ENCODE data around the gene ABCD2. TPM values are rescaled to one million over a fixed set of nuclear protein-coding genes. Genes with fewer than 3 reads are reported as not detected.

ABCD2 gene
- total and polyA plus RNA-seq, 11 donors: 0.39 to 8.6 (median 6.5) TPM

DNA sequence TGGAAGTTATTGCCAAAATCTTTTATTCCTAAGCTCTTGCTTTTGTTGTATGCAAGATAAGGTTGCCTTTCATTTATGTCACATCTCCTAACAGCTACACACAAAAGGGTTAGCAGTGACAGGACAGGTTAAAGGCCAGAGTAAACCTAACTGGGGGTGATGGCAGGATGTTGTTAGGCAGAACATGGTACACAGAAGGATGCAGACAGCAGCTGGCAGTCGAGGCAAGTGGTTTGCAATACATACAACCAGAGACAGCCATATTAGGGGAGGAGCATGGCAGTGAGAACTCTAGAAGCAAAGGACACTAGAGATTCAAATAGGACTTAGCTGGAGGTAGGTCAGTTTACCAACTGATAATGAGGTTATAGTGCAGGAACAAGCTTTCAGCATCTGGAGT, 2.7 kb upstream of the ABCD2 start:
- Histone ChIP-seq H3K4me1 (peaks cover 0 to 16% (median 0%) of the 10 kb centered on the region in 12 donors), H3K9me3 (no peaks in the 10 kb centered on the region), H3K27ac (peak overlapping the region in 1 of 12 donors; percentile 77), H3K27me3 (no peaks in the 10 kb centered on the region), H3K36me3 (no peaks in the 10 kb centered on the region), H3K4me3 (no peak overlapping the region)
- 50 to 76% (median 60%) methylated on average over 1 of the region's 1 CpG for WGBS, 4 donors
- ATAC-seq: no peak
- DNase-seq: no peak
- intact Hi-C loops (cut with DNase I): loop anchor here in 1 of 10 donors (10.0 kb wide), 1 partner anchor 602 kb away; the partner anchor contains the start of gene LRRK2
- TF ChIP-seq POLR2A (IDR thresholded peaks at IDR 0.05): no peak
- TF ChIP-seq, protein P1, sequence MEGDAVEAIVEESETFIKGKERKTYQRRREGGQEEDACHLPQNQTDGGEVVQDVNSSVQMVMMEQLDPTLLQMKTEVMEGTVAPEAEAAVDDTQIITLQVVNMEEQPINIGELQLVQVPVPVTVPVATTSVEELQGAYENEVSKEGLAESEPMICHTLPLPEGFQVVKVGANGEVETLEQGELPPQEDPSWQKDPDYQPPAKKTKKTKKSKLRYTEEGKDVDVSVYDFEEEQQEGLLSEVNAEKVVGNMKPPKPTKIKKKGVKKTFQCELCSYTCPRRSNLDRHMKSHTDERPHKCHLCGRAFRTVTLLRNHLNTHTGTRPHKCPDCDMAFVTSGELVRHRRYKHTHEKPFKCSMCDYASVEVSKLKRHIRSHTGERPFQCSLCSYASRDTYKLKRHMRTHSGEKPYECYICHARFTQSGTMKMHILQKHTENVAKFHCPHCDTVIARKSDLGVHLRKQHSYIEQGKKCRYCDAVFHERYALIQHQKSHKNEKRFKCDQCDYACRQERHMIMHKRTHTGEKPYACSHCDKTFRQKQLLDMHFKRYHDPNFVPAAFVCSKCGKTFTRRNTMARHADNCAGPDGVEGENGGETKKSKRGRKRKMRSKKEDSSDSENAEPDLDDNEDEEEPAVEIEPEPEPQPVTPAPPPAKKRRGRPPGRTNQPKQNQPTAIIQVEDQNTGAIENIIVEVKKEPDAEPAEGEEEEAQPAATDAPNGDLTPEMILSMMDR (IDR thresholded peaks at IDR 0.05): no peak

DNA sequence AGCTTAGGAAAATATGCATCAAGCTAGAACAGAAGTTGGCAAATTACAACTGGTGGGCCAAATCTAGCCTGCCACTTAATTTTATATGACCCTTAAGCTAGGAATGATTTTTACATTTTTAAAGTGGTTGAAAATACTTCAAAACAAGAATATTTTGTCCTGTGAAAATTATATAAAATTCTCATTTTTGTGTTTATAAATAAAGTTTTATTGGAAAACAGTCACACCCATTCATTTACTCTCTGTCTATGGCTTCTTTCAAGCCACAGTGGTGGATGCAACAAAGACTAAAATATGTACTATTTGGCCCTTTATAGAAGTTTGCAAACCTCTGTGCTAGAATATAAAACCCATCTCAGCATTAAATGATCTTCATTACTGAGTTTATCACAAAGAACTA, 2.1 kb upstream of the ABCD2 start:
- peak overlapping the region in 1 of 12 donors; percentile 59 for H3K4me3 ChIP-seq
- peaks cover 0 to 16% (median 0%) of the 10 kb centered on the region in 12 donors for H3K4me1 ChIP-seq
- DNase-seq (no peak), ATAC-seq (no peak)
- no peaks in the 10 kb centered on the region for H3K36me3 ChIP-seq
- TF ChIP-seq POLR2A (IDR thresholded peaks at IDR 0.05): no peak
- TF ChIP-seq, protein P1 (IDR thresholded peaks at IDR 0.05): no peak
- H3K9me3 ChIP-seq: no peaks in the 10 kb centered on the region
- intact Hi-C loops (cut with DNase I): loop anchor here in 1 of 10 donors (10.0 kb wide), 1 partner anchor 603 kb away; the partner anchor contains the start of gene LRRK2
- H3K27me3 ChIP-seq: no peaks in the 10 kb centered on the region
- peak overlapping the region in 1 of 12 donors; percentile 77 for H3K27ac ChIP-seq

DNA sequence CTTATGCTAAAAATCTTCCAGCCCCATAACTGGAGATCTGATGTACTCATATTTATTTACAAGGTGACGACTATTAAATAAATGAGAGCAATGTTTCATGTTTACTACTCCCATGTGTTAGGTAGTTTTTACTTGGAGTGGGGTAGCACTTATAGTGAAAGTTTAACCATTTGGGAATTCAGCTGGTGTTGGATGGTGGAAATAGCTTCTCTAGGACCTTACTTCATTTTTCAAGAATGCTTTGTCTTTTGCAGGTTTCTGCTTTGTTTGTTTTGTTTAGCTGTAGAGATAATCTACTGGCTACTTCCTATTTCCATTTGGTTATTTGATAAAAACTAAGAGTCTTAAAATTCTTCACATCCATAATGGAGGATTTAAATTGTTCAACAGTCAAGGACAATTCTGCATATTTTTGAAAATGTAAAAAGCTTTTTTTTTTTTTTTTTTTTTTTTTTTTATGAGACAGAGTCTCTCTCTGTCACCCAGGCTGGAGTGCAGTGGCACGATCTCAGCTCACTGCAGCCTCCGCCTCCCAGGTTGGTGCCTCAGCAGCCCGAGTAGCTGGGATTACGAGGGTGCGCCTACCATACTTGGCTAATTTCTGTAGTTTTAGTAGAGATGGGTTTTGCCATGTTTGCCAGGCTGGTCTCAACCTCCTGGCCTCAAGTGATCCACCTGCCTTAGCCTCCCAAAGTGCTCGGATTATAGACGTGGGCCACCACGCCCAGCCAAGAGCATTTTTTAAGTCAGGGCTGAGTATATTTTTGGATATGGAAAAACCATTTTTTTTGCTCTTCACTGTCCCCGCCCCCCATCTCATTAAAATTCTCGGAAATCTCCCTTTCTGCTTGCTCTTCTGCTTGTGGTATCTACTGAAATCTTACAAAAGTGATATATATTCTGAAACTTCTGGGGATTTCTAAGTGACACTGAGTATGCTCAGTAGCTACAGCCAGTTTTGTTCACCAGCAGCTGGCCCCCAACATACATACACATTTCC, 1.4 kb upstream of the ABCD2 start:
- H3K27me3 ChIP-seq: no peaks in the 10 kb centered on the region
- intact Hi-C loops (cut with DNase I): loop anchor here in 1 of 10 donors (10.0 kb wide), 1 partner anchor 604 kb away; the partner anchor contains the start of gene LRRK2
- TF ChIP-seq, protein P1 (IDR thresholded peaks at IDR 0.05): no peak
- TF ChIP-seq POLR2A (IDR thresholded peaks at IDR 0.05): no peak
- H3K4me1 ChIP-seq: peaks cover 0 to 16% (median 0%) of the 10 kb centered on the region in 12 donors
- H3K9me3 ChIP-seq: no peaks in the 10 kb centered on the region
- H3K36me3 ChIP-seq: no peaks in the 10 kb centered on the region
- peak overlapping the region; percentile 18 to 74 (median 60) for H3K4me3 ChIP-seq
- H3K27ac ChIP-seq: peak overlapping the region; percentile 54 to 88 (median 81)
- ATAC-seq: no peak
- DNase-seq: no peak
- WGBS, 4 donors: 71 to 78% (median 74%) methylated on average over 11 of the region's 11 CpGs

DNA sequence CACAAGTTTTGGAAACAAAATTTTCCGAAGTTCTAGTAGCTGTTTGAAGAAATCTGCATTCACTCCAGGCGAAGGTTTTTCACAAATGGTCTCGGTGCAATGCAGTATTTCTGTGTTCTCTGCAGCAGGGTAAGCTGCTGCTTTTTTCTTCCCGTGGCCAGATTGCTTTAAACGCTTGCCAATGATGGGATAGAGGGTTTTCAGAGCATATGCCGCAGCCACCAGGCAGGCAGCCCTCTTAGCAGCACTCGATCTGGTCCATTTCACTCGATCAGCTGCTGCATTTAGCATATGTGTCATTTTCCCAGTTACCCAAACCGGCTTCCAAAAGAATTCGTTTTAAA, 315 bp downstream of the ABCD2 start:
- no peaks in the 10 kb centered on the region for H3K36me3 ChIP-seq
- peak in 1 of 5 donors; percentile 30 for DNase-seq
- TF ChIP-seq POLR2A (IDR thresholded peaks at IDR 0.05): no peak
- TF ChIP-seq, protein P1 (IDR thresholded peaks at IDR 0.05): no peak
- no peaks in the 10 kb centered on the region for H3K27me3 ChIP-seq
- peak overlapping the region in 11 of 12 donors; percentile 57 to 88 (median 81) for H3K27ac ChIP-seq
- intact Hi-C loops (cut with DNase I): loop anchor here in 4 of 10 donors (5.0 to 10.0 kb wide), 3 partner anchors 174 to 486 kb away; partner anchors contain the start of genes KIF21A (in 4 of the 4) and SLC2A13 (in 1 of the 4)
- H3K9me3 ChIP-seq: no peaks in the 10 kb centered on the region
- peak overlapping the region; percentile 18 to 74 (median 60) for H3K4me3 ChIP-seq
- H3K4me1 ChIP-seq: peaks cover 0 to 16% (median 0%) of the 10 kb centered on the region in 12 donors
- ATAC-seq: peak; percentile 55 to 63 (median 56)
- 8 to 17% (median 11%) methylated on average over 10 of the region's 10 CpGs for WGBS, 4 donors
